HCT116 (cell line): ENCODE measurements around the gene PLEKHA5. TPM values are rescaled to one million over a fixed set of nuclear protein-coding genes. Genes with fewer than 3 reads are reported as not detected.

Experiments used
- ATAC-seq: fragments of 200-7000 bp; cut with Tn5 transposase; 2 replicates; pipeline ENCODE4 v1.9.1; 2020; ENCODE audit warnings: mild to moderate bottlenecking, moderate library complexity
- BruUV-seq: library from RNA; stranded (reverse); fragments of 400-500 nt; replicated peaks from 2 replicates; lab custom pipeline; 2021; lab: Mats Ljungman, UMichigan
- CTCF ChIA-PET: fragments of 300-600 bp; sonication (Branson Sonifier 250); formaldehyde crosslinking; loops from one replicate; lab custom pipeline; 2021; ENCODE audit warnings: antibody characterized with exemption; lab: Charles Lee
- POLR2A ChIA-PET: fragments of 300-600, 350-600 bp; sonication (Branson Sonifier 250); formaldehyde crosslinking; loops from one replicate; lab custom pipeline; 2021; ENCODE audit warnings: antibody characterized with exemption; lab: Charles Lee
- RAD21 ChIA-PET, 2 experiments: fragments of 300-600 bp; sonication (Branson Sonifier 250); formaldehyde crosslinking; loops; one replicate each; lab custom pipeline; 2023; ENCODE audit warnings: low total read pairs in 2 of 2; ENCODE audit not compliant: uncharacterized antibody in 2 of 2, unreplicated experiment in 2 of 2, low non-redundant PET in 1 of 2; lab: Charles Lee
- DNase-seq: peaks from one replicate; pipeline ENCODE4 v3.0.0-alpha.2; 2010; ENCODE audit warnings: low read depth, low spot score
- H2AFZ ChIP-seq: fragments of 200-600 bp; shearing (Covaris generic), sonication (generic); 2 replicates; pipeline ENCODE4 v1.6.1; 2017; ENCODE audit warnings: low read depth, mixed run types, mixed read lengths, antibody characterized with exemption, low read length; ENCODE audit not compliant: poor library complexity, severe bottlenecking
- H3K27ac ChIP-seq: 2 replicates; pipeline ENCODE4 v1.5.1; 2012; ENCODE audit warnings: low read depth, low read length
- H3K27me3 ChIP-seq: fragments of 200-600 bp; sonication (generic); 2 replicates; pipeline ENCODE4 v1.6.1; 2016; ENCODE audit warnings: mixed run types, low read length, mixed read lengths; ENCODE audit not compliant: insufficient read depth
- H3K36me3 ChIP-seq, 2 experiments: fragments of 200-500 bp in 1 of 2; fragments of 200-600 bp in 1 of 2; sonication (Bioruptor generic) in 1 of 2; sonication (generic) in 1 of 2; 2 replicates each; pipeline versions ENCODE4 v1.5.1 to v1.6.1; 2014 to 2016; ENCODE audit warnings: low read length in 2 of 2, inconsistent platforms in 1 of 2, mixed read lengths in 1 of 2, mixed run types in 1 of 2; ENCODE audit not compliant: insufficient read depth in 2 of 2, control insufficient read depth in 1 of 2
- H3K4me1 ChIP-seq, 2 experiments: fragments of 200-600 bp in 1 of 2; sonication (generic) in 1 of 2; 2 replicates each; pipeline versions ENCODE4 v1.5.1 to v1.6.1; 2012 to 2017; ENCODE audit warnings: low read length in 2 of 2, inconsistent platforms in 1 of 2, mild to moderate bottlenecking in 1 of 2, mixed read lengths in 1 of 2, mixed run types in 1 of 2, moderate library complexity in 1 of 2; ENCODE audit not compliant: insufficient read depth in 2 of 2, control insufficient read depth in 1 of 2
- H3K4me2 ChIP-seq: fragments of 200-600 bp; sonication (generic); 2 replicates; pipeline ENCODE4 v1.6.1; 2017; ENCODE audit warnings: mixed run types, low read length, mixed read lengths
- H3K4me3 ChIP-seq, 2 experiments: fragments of 200-600 bp in 1 of 2; sonication (generic) in 1 of 2; replicated peaks in 1 of 2; 2 replicates each; pipeline ENCODE4 v1.5.1; 2011 to 2016; ENCODE audit warnings: low read length in 2 of 2, control low read depth in 1 of 2, low read depth in 1 of 2, mild to moderate bottlenecking in 1 of 2, mixed read lengths in 1 of 2, mixed run types in 1 of 2
- H3K79me2 ChIP-seq: fragments of 200-600 bp; sonication (generic); 2 replicates; pipeline ENCODE4 v1.6.1; 2017; ENCODE audit warnings: mild to moderate bottlenecking, mixed run types, low read length, moderate library complexity, mixed read lengths; ENCODE audit not compliant: insufficient read depth
- H3K9ac ChIP-seq: fragments of 200-600 bp; sonication (generic); 2 replicates; pipeline ENCODE4 v1.6.1; 2016; ENCODE audit warnings: low read length, mixed read lengths
- H3K9me2 ChIP-seq: fragments of 200-600 bp; sonication (generic), shearing (Covaris generic); 2 replicates; pipeline ENCODE4 v1.6.1; 2017; ENCODE audit warnings: mixed run types, mild to moderate bottlenecking, moderate library complexity; ENCODE audit not compliant: insufficient read depth
- H3K9me3 ChIP-seq, 2 experiments: fragments of 200-500 bp in 1 of 2; fragments of 200-600 bp in 1 of 2; sonication (Bioruptor generic) in 1 of 2; sonication (generic) in 1 of 2; 2 replicates each; pipeline ENCODE4 v1.6.1; 2014 to 2017; ENCODE audit warnings: low read length in 2 of 2, mixed read lengths in 2 of 2, inconsistent platforms in 1 of 2, low read depth in 1 of 2, mild to moderate bottlenecking in 1 of 2, mixed run types in 1 of 2, moderate library complexity in 1 of 2; ENCODE audit not compliant: control insufficient read depth in 1 of 2, insufficient read depth in 1 of 2
- H4K20me1 ChIP-seq: fragments of 200-600 bp; sonication (generic), shearing (Covaris generic); 2 replicates; pipeline ENCODE4 v1.6.1; 2017; ENCODE audit warnings: mixed run types, mild to moderate bottlenecking, moderate library complexity; ENCODE audit not compliant: insufficient read depth
- CBX3 ChIP-seq: IDR thresholded peaks from 2 replicates; pipeline ENCODE4 v1.6.1; 2012; ENCODE audit warnings: low read depth
- CEBPB ChIP-seq: IDR thresholded peaks from 2 replicates; pipeline ENCODE4 v1.6.1; 2012; ENCODE audit warnings: low read depth
- EGR1 ChIP-seq: IDR thresholded peaks from 2 replicates; pipeline ENCODE4 v1.6.1; 2012; ENCODE audit warnings: low read depth
- ELF1 ChIP-seq: IDR thresholded peaks from 2 replicates; pipeline ENCODE4 v1.6.1; 2012; ENCODE audit warnings: low read depth, borderline replicate concordance
- EZH2phosphoT487 ChIP-seq: fragments of 200-600 bp; IDR thresholded peaks from 2 replicates; pipeline ENCODE4 v1.6.1; 2018; ENCODE audit warnings: antibody characterized with exemption, borderline replicate concordance
- FOSL1 ChIP-seq: IDR thresholded peaks from 2 replicates; pipeline ENCODE4 v1.6.1; 2012; ENCODE audit warnings: low read depth
- JUND ChIP-seq: IDR thresholded peaks from 2 replicates; pipeline ENCODE4 v1.6.1; 2012
- POLR2A ChIP-seq: IDR thresholded peaks from 2 replicates; pipeline ENCODE4 v1.7.0; 2011; ENCODE audit warnings: borderline replicate concordance; ENCODE audit not compliant: insufficient read depth, insufficient read length; ENCODE audit errors: extremely low read depth
- RAD21 ChIP-seq: IDR thresholded peaks from 2 replicates; pipeline ENCODE4 v1.6.1; 2012; ENCODE audit warnings: low read depth, mild to moderate bottlenecking
- SIN3A ChIP-seq: IDR thresholded peaks from 2 replicates; pipeline ENCODE4 v1.6.1; 2012; ENCODE audit warnings: low read depth
- SP1 ChIP-seq: IDR thresholded peaks from 2 replicates; pipeline ENCODE4 v1.6.1; 2012; ENCODE audit warnings: low read depth
- YY1 ChIP-seq: IDR thresholded peaks from 2 replicates; pipeline ENCODE4 v1.6.1; 2011; ENCODE audit warnings: low read length, low read depth, moderate library complexity, mild to moderate bottlenecking; ENCODE audit not compliant: insufficient replicate concordance; ENCODE audit errors: extremely low read depth
- ZFX ChIP-seq: fragments of 450-650 bp; IDR thresholded peaks from 2 replicates; pipeline ENCODE4 v1.6.1; 2017
- intact Hi-C: fragments of 100-400 bp; cut with micrococcal nuclease; formaldehyde crosslinking; loops from 2 replicates; pipeline ENCODE4 v1.10.0; 2022
- total RNA-seq: library from RNA; stranded (reverse); gene quantifications from one replicate; pipeline ENCODE4 v1.2.1, GENCODE V29; 2021; ENCODE audit not compliant: unreplicated experiment
- TF ChIP-seq, protein P1 (sequence below): IDR thresholded peaks from 2 replicates; pipeline ENCODE4 v1.6.1; 2011; ENCODE audit warnings: mild to moderate bottlenecking, low read length, moderate library complexity; ENCODE audit not compliant: insufficient replicate concordance; ENCODE audit errors: extremely low read depth
- TF ChIP-seq, protein P2 (sequence below): IDR thresholded peaks from 2 replicates; pipeline ENCODE4 v1.6.1; 2012
- TF ChIP-seq, protein P3 (sequence below): IDR thresholded peaks from 2 replicates; pipeline ENCODE4 v1.6.1; 2012
- TF ChIP-seq, protein P4 (sequence below), 3 experiments: fragments of 200-600 bp in 1 of 3; sonication (generic) in 1 of 3; IDR thresholded peaks in 2 of 3; conservative IDR thresholded peaks in 1 of 3; 2 replicates each; pipeline ENCODE4 v1.5.1; 2012 to 2017; ENCODE audit warnings: low read depth in 2 of 3, low read length in 2 of 3, antibody characterized with exemption in 1 of 3, borderline replicate concordance in 1 of 3, control low read depth in 1 of 3, mild to moderate bottlenecking in 1 of 3, mixed read lengths in 1 of 3, mixed run types in 1 of 3, moderate library complexity in 1 of 3; ENCODE audit not compliant: insufficient read depth in 1 of 3
- TF ChIP-seq, protein P5 (sequence below): IDR thresholded peaks from 2 replicates; pipeline ENCODE4 v1.6.1; 2012; ENCODE audit warnings: low read depth

The PLEKHA5 gene
- total RNA-seq, 1 experiment from 2014 or later = 18.9 TPM

DNA sequence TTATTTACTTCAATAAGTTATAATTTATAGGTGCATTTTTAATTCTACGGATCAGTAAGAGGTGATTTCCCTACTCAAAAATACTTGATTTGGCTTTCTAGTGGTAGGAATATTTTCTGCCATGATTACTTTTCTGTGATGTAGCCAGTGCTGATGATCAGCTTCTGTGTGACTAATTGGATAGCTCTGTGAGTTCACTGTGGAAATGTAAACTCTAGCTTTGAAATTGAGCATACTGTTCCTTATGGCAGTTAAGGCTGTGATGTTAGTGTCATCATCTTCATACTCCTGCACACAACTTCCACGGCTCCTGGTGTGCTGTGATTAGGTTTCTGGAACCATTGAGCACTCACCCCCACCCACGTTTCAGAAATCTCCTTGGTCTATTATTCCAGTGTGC, 48.2 kb downstream of the PLEKHA5 start:
- H3K4me3 ChIP-seq = no peak overlapping the region
- H3K36me3 ChIP-seq = no peaks in the 10 kb centered on the region
- H3K4me2 ChIP-seq = no peak overlapping the region
- H3K9me3 ChIP-seq = no peaks in the 10 kb centered on the region
- BruUV-seq = no TSS peak
- DNase-seq (no peak), ATAC-seq (no peak)
- intact Hi-C loops = no loop called here
- H3K9ac ChIP-seq = no peak overlapping the region
- H3K27me3 ChIP-seq = no peaks in the 10 kb centered on the region
- RAD21 ChIA-PET = no interaction called here
- POLR2A ChIA-PET = no interaction called here
- no peaks in the 10 kb centered on the region for H3K4me1 ChIP-seq
- peaks cover 15% of the 10 kb centered on the region for H3K79me2 ChIP-seq
- no peak overlapping the region for H3K27ac ChIP-seq
- no peak overlapping the region for H2AFZ ChIP-seq
- CTCF ChIA-PET = interaction anchor here (2.0 kb wide), 1 partner anchor 8 kb away, joined by 10 read pairs; no protein-coding TSS in a partner anchor
- TF ChIP-seq ELF1 (no peak), POLR2A (no peak), ZFX (no peak), CEBPB (no peak), YY1 (no peak), JUND (no peak), SP1 (no peak), FOSL1 (no peak), EGR1 (no peak), SIN3A (no peak), RAD21 (no peak), EZH2phosphoT487 (no peak), CBX3 (no peak)
- TF ChIP-seq, protein P1, sequence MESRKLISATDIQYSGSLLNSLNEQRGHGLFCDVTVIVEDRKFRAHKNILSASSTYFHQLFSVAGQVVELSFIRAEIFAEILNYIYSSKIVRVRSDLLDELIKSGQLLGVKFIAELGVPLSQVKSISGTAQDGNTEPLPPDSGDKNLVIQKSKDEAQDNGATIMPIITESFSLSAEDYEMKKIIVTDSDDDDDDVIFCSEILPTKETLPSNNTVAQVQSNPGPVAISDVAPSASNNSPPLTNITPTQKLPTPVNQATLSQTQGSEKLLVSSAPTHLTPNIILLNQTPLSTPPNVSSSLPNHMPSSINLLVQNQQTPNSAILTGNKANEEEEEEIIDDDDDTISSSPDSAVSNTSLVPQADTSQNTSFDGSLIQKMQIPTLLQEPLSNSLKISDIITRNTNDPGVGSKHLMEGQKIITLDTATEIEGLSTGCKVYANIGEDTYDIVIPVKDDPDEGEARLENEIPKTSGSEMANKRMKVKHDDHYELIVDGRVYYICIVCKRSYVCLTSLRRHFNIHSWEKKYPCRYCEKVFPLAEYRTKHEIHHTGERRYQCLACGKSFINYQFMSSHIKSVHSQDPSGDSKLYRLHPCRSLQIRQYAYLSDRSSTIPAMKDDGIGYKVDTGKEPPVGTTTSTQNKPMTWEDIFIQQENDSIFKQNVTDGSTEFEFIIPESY = no peak
- TF ChIP-seq, protein P2, sequence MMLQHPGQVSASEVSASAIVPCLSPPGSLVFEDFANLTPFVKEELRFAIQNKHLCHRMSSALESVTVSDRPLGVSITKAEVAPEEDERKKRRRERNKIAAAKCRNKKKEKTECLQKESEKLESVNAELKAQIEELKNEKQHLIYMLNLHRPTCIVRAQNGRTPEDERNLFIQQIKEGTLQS = no peak
- TF ChIP-seq, protein P3, sequence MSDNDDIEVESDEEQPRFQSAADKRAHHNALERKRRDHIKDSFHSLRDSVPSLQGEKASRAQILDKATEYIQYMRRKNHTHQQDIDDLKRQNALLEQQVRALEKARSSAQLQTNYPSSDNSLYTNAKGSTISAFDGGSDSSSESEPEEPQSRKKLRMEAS = no peak
- TF ChIP-seq, protein P4, sequence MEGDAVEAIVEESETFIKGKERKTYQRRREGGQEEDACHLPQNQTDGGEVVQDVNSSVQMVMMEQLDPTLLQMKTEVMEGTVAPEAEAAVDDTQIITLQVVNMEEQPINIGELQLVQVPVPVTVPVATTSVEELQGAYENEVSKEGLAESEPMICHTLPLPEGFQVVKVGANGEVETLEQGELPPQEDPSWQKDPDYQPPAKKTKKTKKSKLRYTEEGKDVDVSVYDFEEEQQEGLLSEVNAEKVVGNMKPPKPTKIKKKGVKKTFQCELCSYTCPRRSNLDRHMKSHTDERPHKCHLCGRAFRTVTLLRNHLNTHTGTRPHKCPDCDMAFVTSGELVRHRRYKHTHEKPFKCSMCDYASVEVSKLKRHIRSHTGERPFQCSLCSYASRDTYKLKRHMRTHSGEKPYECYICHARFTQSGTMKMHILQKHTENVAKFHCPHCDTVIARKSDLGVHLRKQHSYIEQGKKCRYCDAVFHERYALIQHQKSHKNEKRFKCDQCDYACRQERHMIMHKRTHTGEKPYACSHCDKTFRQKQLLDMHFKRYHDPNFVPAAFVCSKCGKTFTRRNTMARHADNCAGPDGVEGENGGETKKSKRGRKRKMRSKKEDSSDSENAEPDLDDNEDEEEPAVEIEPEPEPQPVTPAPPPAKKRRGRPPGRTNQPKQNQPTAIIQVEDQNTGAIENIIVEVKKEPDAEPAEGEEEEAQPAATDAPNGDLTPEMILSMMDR (IDR thresholded peaks at IDR 0.05 in 2 of 3, conservative IDR thresholded peaks at IDR 0.05 in 1 of 3; ENCODE audit: borderline replicate concordance in 1 of 3, insufficient read depth in 1 of 3, low read depth in 2 of 3, low read length in 2 of 3) = no peak
- TF ChIP-seq, protein P5, sequence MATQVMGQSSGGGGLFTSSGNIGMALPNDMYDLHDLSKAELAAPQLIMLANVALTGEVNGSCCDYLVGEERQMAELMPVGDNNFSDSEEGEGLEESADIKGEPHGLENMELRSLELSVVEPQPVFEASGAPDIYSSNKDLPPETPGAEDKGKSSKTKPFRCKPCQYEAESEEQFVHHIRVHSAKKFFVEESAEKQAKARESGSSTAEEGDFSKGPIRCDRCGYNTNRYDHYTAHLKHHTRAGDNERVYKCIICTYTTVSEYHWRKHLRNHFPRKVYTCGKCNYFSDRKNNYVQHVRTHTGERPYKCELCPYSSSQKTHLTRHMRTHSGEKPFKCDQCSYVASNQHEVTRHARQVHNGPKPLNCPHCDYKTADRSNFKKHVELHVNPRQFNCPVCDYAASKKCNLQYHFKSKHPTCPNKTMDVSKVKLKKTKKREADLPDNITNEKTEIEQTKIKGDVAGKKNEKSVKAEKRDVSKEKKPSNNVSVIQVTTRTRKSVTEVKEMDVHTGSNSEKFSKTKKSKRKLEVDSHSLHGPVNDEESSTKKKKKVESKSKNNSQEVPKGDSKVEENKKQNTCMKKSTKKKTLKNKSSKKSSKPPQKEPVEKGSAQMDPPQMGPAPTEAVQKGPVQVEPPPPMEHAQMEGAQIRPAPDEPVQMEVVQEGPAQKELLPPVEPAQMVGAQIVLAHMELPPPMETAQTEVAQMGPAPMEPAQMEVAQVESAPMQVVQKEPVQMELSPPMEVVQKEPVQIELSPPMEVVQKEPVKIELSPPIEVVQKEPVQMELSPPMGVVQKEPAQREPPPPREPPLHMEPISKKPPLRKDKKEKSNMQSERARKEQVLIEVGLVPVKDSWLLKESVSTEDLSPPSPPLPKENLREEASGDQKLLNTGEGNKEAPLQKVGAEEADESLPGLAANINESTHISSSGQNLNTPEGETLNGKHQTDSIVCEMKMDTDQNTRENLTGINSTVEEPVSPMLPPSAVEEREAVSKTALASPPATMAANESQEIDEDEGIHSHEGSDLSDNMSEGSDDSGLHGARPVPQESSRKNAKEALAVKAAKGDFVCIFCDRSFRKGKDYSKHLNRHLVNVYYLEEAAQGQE = no peak
- H4K20me1 ChIP-seq = no peaks in the 10 kb centered on the region
- no peaks in the 10 kb centered on the region for H3K9me2 ChIP-seq
